Measurements from ENCODE around the gene SPTBN1. TPM values are rescaled to one million over a fixed set of nuclear protein-coding genes. Genes with fewer than 3 reads are reported as not detected.
A peak's percentile ranks its signal among the peaks of the same experiment; 100 is the strongest.

Gene SPTBN1
- total and polyA plus RNA-seq, 2 of the 13 experiments (the other 11 are each of a cell fraction or from before 2014, with no cell fraction given), result 123 to 299 TPM

GRCh38 chr2:54455563-54456361, at the start of gene SPTBN1 (continued):
- no peak for TF ChIP-seq ZNF318 (CRISPR knock-in tag; IDR thresholded peaks at IDR 0.05)
- TF ChIP-seq ZBTB38 (CRISPR knock-in tag; IDR thresholded peaks at IDR 0.05), result peak; percentile 68
- TF ChIP-seq FOXO1 (CRISPR knock-in tag; IDR thresholded peaks at IDR 0.05), result peak; percentile 43; the same call in 1 of the 2 replicates
- TF ChIP-seq ETV6 (CRISPR knock-in tag; conservative IDR thresholded peaks at IDR 0.05), result peak; percentile 15; the same call in 1 of the 2 replicates
- peak; percentile 96 for TF ChIP-seq ZSCAN25 (CRISPR knock-in tag; IDR thresholded peaks at IDR 0.05)
- TF ChIP-seq SMARCC2 (IDR thresholded peaks at IDR 0.05), result no peak
- no peak for TF ChIP-seq TBP (CRISPR knock-in tag; IDR thresholded peaks at IDR 0.05)
- TF ChIP-seq ATF2 (CRISPR knock-in tag; IDR thresholded peaks at IDR 0.05), result 0 out of 2 replicates have a peak, but pooled peaks have one; percentile 34
- TF ChIP-seq ZNF740 (CRISPR knock-in tag; IDR thresholded peaks at IDR 0.05), result no peak
- TF ChIP-seq ZBTB37 (CRISPR knock-in tag; IDR thresholded peaks at IDR 0.05), result no peak
- TF ChIP-seq DMTF1 (CRISPR knock-in tag; IDR thresholded peaks at IDR 0.05), result no peak
- TF ChIP-seq JUNB (CRISPR knock-in tag; IDR thresholded peaks at IDR 0.05; ENCODE audit: borderline replicate concordance), result no peak; the same call in 1 of the 2 replicates
- no peak; the same call in 1 of the 2 replicates for TF ChIP-seq TEF (CRISPR knock-in tag; IDR thresholded peaks at IDR 0.05)
- TF ChIP-seq MIER2 (CRISPR knock-in tag; IDR thresholded peaks at IDR 0.05), result no peak; the same call in 1 of the 2 replicates
